Fibroblast of lung (primary cell): ENCODE data around the gene CCM2. TPM values are rescaled to one million over a fixed set of nuclear protein-coding genes. Genes with fewer than 3 reads are reported as not detected.

Experiments used
- DNase-seq, 2 donors: peaks; one replicate each; pipeline versions ENCODE4 v3.0.0 to v3.0.0-alpha.2; 2010; ENCODE audit warnings: low read depth in 2 of 2
- H2AFZ ChIP-seq: 2 replicates; pipeline ENCODE4 v1.5.1; 2012; ENCODE audit warnings: low read length, control low read depth, inconsistent platforms
- H3K27ac ChIP-seq: 2 replicates; pipeline ENCODE4 v1.5.1; 2011; ENCODE audit warnings: low read length, control low read depth; ENCODE audit not compliant: insufficient read depth
- H3K27me3 ChIP-seq: 2 replicates; pipeline ENCODE4 v1.5.1; 2011; ENCODE audit warnings: mild to moderate bottlenecking, low read length; ENCODE audit not compliant: control insufficient read depth, insufficient read depth
- H3K36me3 ChIP-seq: 2 replicates; pipeline ENCODE4 v1.5.1; 2011; ENCODE audit warnings: low read length; ENCODE audit not compliant: control insufficient read depth, insufficient read depth
- H3K4me1 ChIP-seq: 2 replicates; pipeline ENCODE4 v1.5.1; 2011; ENCODE audit warnings: low read length; ENCODE audit not compliant: control insufficient read depth, insufficient read depth; ENCODE audit errors: extremely low read depth
- H3K4me2 ChIP-seq: 2 replicates; pipeline ENCODE4 v1.5.1; 2011; ENCODE audit warnings: low read length, control low read depth; ENCODE audit not compliant: insufficient read depth; ENCODE audit errors: extremely low read depth
- H3K4me3 ChIP-seq, 4 experiments: fragments of 200-600 bp in 1 of 4; sonication (generic) in 1 of 4; replicated peaks in 1 of 4; 2 replicates each; pipeline ENCODE4 v1.5.1; 2011 to 2016; ENCODE audit warnings: low read length in 4 of 4, low read depth in 3 of 4, mild to moderate bottlenecking in 3 of 4, control low read depth in 2 of 4, inconsistent platforms in 1 of 4, mixed read lengths in 1 of 4; ENCODE audit not compliant: insufficient read depth in 1 of 4; ENCODE audit errors: control extremely low read depth in 1 of 4
- H3K79me2 ChIP-seq: 2 replicates; pipeline ENCODE4 v1.5.1; 2012; ENCODE audit warnings: mild to moderate bottlenecking, low read length, inconsistent platforms; ENCODE audit not compliant: control insufficient read depth, insufficient read depth
- H3K9ac ChIP-seq: 2 replicates; pipeline ENCODE4 v1.5.1; 2011; ENCODE audit warnings: mild to moderate bottlenecking, low read length, control low read depth; ENCODE audit not compliant: insufficient read depth
- H3K9me3 ChIP-seq: 2 replicates; pipeline ENCODE4 v1.5.1; 2012; ENCODE audit warnings: low read depth, low read length; ENCODE audit not compliant: control insufficient read depth, insufficient read depth
- H4K20me1 ChIP-seq: 2 replicates; pipeline ENCODE4 v1.5.1; 2011; ENCODE audit warnings: low read length; ENCODE audit not compliant: control insufficient read depth, insufficient read depth; ENCODE audit errors: extremely low read depth
- EZH2 ChIP-seq: IDR thresholded peaks from 2 replicates; pipeline ENCODE4 v1.5.1; 2012; ENCODE audit warnings: low read length, control low read depth, mild to moderate bottlenecking; ENCODE audit errors: missing control alignments
- polyA plus RNA-seq, 2 donors: library from polyadenylated mRNA; depleted of rRNA in 1 of 2; stranded (reverse) in 1 of 2; unstranded in 1 of 2; fragments of >200 nt; gene quantifications; 2 replicates each; pipeline ENCODE4 v1.2.1, GENCODE V29; 2011 to 2012; ENCODE audit warnings: missing spikeins in 1 of 2
- total RNA-seq: library from RNA; depleted of rRNA; stranded (reverse); fragments of >200 nt; gene quantifications from 2 replicates; pipeline ENCODE4 v1.2.1, GENCODE V29; 2014
- TF ChIP-seq, protein P1 (sequence below), 2 donors: IDR thresholded peaks in 1 of 2; conservative IDR thresholded peaks in 1 of 2; 1 replicate in 1 of 2; 2 replicates in 1 of 2; pipeline ENCODE4 v1.5.1; 2011 to 2012; ENCODE audit warnings: low read length in 2 of 2, control low read depth in 1 of 2, inconsistent platforms in 1 of 2, low read depth in 1 of 2, mild to moderate bottlenecking in 1 of 2

Gene CCM2
- total and polyA plus RNA-seq, 2 donors (not counting 1 experiment from before 2014, with no cell fraction given) = 27.8 to 52.4 TPM

DNA sequence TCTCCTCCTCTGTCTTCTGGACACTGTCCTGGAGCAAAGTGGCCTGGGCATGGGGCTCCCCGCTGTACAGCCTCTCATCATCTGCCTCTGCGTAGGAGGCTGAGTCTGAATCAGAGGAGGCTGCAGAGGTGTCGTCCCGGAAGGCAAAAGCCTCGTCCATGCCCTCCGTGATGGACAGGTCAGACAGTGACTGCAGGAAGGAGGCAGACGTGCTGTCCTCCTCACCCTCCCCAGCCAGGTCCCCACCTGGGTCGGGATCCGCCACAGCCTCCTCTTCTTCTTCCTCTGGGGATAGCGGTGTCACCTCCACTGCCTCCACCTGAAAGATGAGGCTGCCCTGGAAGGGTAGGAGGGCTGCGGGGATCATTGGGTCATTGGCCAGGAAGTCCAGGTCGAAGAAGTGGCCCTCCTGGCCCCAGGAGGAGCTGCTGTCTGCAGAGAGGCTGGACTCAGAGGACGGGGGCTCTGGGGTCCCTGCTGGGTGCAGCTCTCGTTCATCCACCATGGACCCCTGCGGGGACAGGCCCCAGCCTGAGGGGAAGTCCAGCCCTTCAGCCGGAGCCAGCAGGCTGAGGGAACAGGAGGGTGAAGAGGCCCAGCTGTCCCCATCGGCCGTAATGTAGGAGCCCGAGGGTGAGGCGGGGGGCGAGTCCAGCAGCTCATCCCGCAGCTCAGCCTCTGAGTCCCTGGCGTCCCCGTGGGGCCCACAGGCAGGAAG, 85.1 kb downstream of the CCM2 start:
- DNase-seq = no peak

DNA sequence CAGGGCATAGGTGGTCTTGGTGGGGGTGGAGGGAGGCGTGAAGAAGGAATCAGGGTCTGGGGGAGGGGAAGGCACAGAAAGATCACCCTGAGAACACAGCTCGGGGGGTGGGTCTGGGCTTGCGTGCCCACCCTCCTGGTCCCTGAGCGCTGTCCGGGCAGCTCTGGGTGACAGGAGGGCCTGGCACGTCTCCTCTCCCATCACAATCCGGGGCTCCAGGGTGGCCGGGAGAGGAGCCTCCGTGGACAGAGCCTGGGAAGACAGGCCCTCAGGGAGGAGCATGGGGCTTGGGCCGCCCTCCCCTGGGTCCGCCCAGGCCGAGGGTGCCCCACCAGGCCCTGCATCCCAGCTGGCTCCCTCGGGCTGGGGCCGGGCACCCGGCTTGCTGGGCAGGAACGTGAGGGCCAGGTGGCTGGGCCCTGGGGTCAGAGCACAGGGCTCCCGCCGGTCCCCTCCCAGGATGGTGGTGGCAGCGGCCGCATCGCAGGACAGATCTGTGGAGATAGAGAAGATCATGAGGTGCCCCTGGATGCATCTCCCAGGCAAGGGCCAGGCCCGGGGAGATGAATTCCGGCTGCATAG, 85.7 kb downstream of the CCM2 start:
- Histone ChIP-seq H2AFZ (no peak overlapping the region), H3K36me3 (no peaks in the 10 kb centered on the region), H3K9ac (no peak overlapping the region), H4K20me1 (no peaks in the 10 kb centered on the region), H3K4me3 (no peak overlapping the region), H3K4me1 (no peaks in the 10 kb centered on the region), H3K27ac (no peak overlapping the region), H3K4me2 (no peak overlapping the region), H3K79me2 (no peaks in the 10 kb centered on the region), H3K9me3 (no peaks in the 10 kb centered on the region), H3K27me3 (no peaks in the 10 kb centered on the region)
- no peak for DNase-seq
- no peak for TF ChIP-seq EZH2
- TF ChIP-seq, protein P1, sequence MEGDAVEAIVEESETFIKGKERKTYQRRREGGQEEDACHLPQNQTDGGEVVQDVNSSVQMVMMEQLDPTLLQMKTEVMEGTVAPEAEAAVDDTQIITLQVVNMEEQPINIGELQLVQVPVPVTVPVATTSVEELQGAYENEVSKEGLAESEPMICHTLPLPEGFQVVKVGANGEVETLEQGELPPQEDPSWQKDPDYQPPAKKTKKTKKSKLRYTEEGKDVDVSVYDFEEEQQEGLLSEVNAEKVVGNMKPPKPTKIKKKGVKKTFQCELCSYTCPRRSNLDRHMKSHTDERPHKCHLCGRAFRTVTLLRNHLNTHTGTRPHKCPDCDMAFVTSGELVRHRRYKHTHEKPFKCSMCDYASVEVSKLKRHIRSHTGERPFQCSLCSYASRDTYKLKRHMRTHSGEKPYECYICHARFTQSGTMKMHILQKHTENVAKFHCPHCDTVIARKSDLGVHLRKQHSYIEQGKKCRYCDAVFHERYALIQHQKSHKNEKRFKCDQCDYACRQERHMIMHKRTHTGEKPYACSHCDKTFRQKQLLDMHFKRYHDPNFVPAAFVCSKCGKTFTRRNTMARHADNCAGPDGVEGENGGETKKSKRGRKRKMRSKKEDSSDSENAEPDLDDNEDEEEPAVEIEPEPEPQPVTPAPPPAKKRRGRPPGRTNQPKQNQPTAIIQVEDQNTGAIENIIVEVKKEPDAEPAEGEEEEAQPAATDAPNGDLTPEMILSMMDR (conservative IDR thresholded peaks at IDR 0.05 in 1 of 2, IDR thresholded peaks at IDR 0.05 in 1 of 2; ENCODE audit: low read depth in 1 of 2, low read length in 2 of 2) = no peak

More for the DNA sequence above, 85.1 kb downstream of the CCM2 start:
- Histone ChIP-seq H3K27ac (no peak overlapping the region), H3K4me1 (no peaks in the 10 kb centered on the region), H3K79me2 (no peaks in the 10 kb centered on the region), H3K4me3 (no peak overlapping the region), H3K27me3 (no peaks in the 10 kb centered on the region), H3K36me3 (no peaks in the 10 kb centered on the region), H2AFZ (no peak overlapping the region), H3K9ac (no peak overlapping the region), H3K9me3 (no peaks in the 10 kb centered on the region), H3K4me2 (no peak overlapping the region), H4K20me1 (no peaks in the 10 kb centered on the region)
- TF ChIP-seq, protein P1 (conservative IDR thresholded peaks at IDR 0.05 in 1 of 2, IDR thresholded peaks at IDR 0.05 in 1 of 2; ENCODE audit: low read depth in 1 of 2, low read length in 2 of 2) = no peak
- TF ChIP-seq EZH2 = no peak

DNA sequence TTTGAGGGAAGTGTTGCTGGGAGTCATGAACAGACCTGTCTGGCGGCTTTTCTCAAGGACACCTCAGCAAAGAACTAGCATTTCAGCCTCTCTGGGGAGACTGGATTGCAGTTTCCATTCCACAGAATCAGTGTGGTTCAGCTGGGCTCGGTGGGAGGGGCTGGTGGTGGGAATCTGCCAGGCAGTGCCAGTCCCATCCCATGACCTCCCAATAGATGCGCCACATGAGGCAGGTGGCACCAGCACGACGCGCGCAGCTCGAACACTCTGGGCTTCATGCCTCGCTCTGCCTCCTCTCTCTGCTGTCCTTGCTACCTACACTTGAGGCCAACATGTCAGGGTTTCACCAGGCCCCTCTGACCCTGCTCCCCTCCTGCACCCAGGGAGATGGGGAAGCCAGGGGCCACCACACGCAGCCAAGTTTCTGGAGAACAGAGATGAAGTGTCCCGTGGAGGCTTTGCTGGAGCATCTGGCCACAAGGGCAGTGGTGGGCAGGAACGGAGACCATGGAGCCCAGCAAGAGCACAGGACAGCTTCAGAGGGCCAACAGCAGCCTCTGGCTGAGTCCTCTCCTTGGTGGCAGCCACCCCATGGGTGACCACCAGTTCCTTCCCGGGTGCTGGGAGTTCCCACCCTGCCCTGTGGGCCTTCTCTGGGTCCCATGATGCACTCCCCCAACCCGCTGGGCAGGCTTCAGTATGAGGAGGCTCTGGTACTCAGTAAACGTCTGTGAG, 86.5 kb downstream of the CCM2 start:
- TF ChIP-seq, protein P1 (conservative IDR thresholded peaks at IDR 0.05 in 1 of 2, IDR thresholded peaks at IDR 0.05 in 1 of 2; ENCODE audit: low read depth in 1 of 2, low read length in 2 of 2) = no peak
- no peak for TF ChIP-seq EZH2
- H3K27me3 ChIP-seq = no peaks in the 10 kb centered on the region
- H3K79me2 ChIP-seq = no peaks in the 10 kb centered on the region
- no peak overlapping the region for H3K4me3 ChIP-seq
- H3K4me1 ChIP-seq = no peaks in the 10 kb centered on the region
- no peak overlapping the region for H2AFZ ChIP-seq
- H3K9ac ChIP-seq = no peak overlapping the region
- H4K20me1 ChIP-seq = no peaks in the 10 kb centered on the region
- DNase-seq = no peak
- H3K9me3 ChIP-seq = no peaks in the 10 kb centered on the region
- H3K27ac ChIP-seq = no peak overlapping the region
- H3K36me3 ChIP-seq = no peaks in the 10 kb centered on the region
- no peak overlapping the region for H3K4me2 ChIP-seq
